Panc1 (cell line): ENCODE measurements around the gene LPIN3. TPM values are rescaled to one million over a fixed set of nuclear protein-coding genes. Genes with fewer than 3 reads are reported as not detected.

Source experiments
- ATAC-seq: fragments of 200-7000 bp; cut with Tn5 transposase; 2 replicates; pipeline ENCODE4 v1.9.1; 2020; ENCODE audit warnings: mild to moderate bottlenecking, moderate library complexity
- BruUV-seq: library from RNA; stranded (reverse); fragments of 400-500 nt; replicated peaks from 2 replicates; lab custom pipeline; 2021; lab: Mats Ljungman, UMichigan
- CTCF ChIA-PET: fragments of 300-600 bp; sonication (Branson Sonifier 250); formaldehyde crosslinking; loops from one replicate; lab custom pipeline; 2022; ENCODE audit warnings: antibody characterized with exemption; lab: Charles Lee
- POLR2A ChIA-PET: fragments of 300-600 bp; sonication (Branson Sonifier 250); formaldehyde crosslinking; loops from one replicate; lab custom pipeline; 2022; ENCODE audit warnings: antibody characterized with exemption; lab: Charles Lee
- DNase-seq: peaks from one replicate; pipeline ENCODE4 v3.0.0-alpha.2; 2010; ENCODE audit warnings: low read depth, low spot score
- H3K27ac ChIP-seq: 2 replicates; pipeline ENCODE4 v1.5.1; 2011; ENCODE audit warnings: mild to moderate bottlenecking, low read length, inconsistent platforms
- H3K27me3 ChIP-seq: fragments of 200-500 bp; sonication (Bioruptor generic); 2 replicates; pipeline ENCODE4 v1.6.0; 2014; ENCODE audit warnings: low read length, inconsistent platforms; ENCODE audit not compliant: control insufficient read depth, insufficient read depth
- H3K36me3 ChIP-seq: fragments of 200-500 bp; sonication (Bioruptor generic); 2 replicates; pipeline ENCODE4 v1.5.1; 2014; ENCODE audit warnings: inconsistent platforms, mild to moderate bottlenecking, low read length, moderate library complexity; ENCODE audit not compliant: control insufficient read depth, insufficient read depth
- H3K4me1 ChIP-seq: 2 replicates; pipeline ENCODE4 v1.5.1; 2011; ENCODE audit warnings: inconsistent platforms, mild to moderate bottlenecking, low read length, moderate library complexity; ENCODE audit not compliant: control insufficient read depth, insufficient read depth
- H3K4me3 ChIP-seq, 2 experiments: 2 replicates each; pipeline ENCODE4 v1.5.1; 2011 to 2012; ENCODE audit warnings: low read depth in 2 of 2, low read length in 2 of 2, mild to moderate bottlenecking in 2 of 2, inconsistent platforms in 1 of 2, moderate library complexity in 1 of 2
- H3K9me3 ChIP-seq: fragments of 200-500 bp; sonication (Bioruptor generic); 2 replicates; pipeline ENCODE4 v1.5.1; 2014; ENCODE audit warnings: low read depth, mild to moderate bottlenecking, inconsistent platforms, low read length, moderate library complexity; ENCODE audit not compliant: control insufficient read depth, insufficient read depth
- POLR2AphosphoS5 ChIP-seq: IDR thresholded peaks from 2 replicates; pipeline ENCODE4 v1.6.1; 2012; ENCODE audit warnings: mild to moderate bottlenecking, low read depth, low read length, moderate library complexity
- SIN3A ChIP-seq: IDR thresholded peaks from 2 replicates; pipeline ENCODE4 v1.6.1; 2012; ENCODE audit warnings: low read depth, mild to moderate bottlenecking, low read length, moderate library complexity, borderline replicate concordance; ENCODE audit not compliant: insufficient read depth
- TCF7L2 ChIP-seq: IDR thresholded peaks from 2 replicates; pipeline ENCODE4 v1.6.1; 2011; ENCODE audit warnings: mild to moderate bottlenecking, low read depth, low read length, inconsistent platforms
- in situ Hi-C: cut with HindIII; loops from 2 replicates; pipeline ENCODE4 v1.10.0; 2016; ENCODE audit warnings: low sequenced_read_pairs, low pct_unique_long_range_greater_than_20kb
- intact Hi-C: fragments of 100-400 bp; cut with micrococcal nuclease; formaldehyde crosslinking; loops from one replicate; pipeline ENCODE4 v1.10.0; 2022; ENCODE audit not compliant: unreplicated experiment
- total RNA-seq: library from RNA; stranded (reverse); gene quantifications from one replicate; pipeline ENCODE4 v1.2.1, GENCODE V29; 2021; ENCODE audit not compliant: unreplicated experiment
- TF ChIP-seq, protein P1 (sequence below): fragments of 450-650 bp; IDR thresholded peaks from 2 replicates; pipeline ENCODE4 v1.5.1; 2017; ENCODE audit warnings: mild to moderate bottlenecking
- TF ChIP-seq, protein P2 (sequence below), 2 experiments: IDR thresholded peaks; 2 replicates each; pipeline ENCODE4 v1.6.1; 2011 to 2012; ENCODE audit warnings: low read depth in 2 of 2, control low read depth in 1 of 2, low read length in 1 of 2, mild to moderate bottlenecking in 1 of 2, moderate library complexity in 1 of 2; ENCODE audit not compliant: insufficient read depth in 1 of 2

Gene LPIN3
- total RNA-seq, 1 experiment from 2014 or later, result 21.0 TPM

GRCh38 chr20:41336711-41337492 lies 3.7 kb upstream of the LPIN3 start:
- DNase-seq, result no peak
- no peak for TF ChIP-seq SIN3A
- TF ChIP-seq, protein P1, sequence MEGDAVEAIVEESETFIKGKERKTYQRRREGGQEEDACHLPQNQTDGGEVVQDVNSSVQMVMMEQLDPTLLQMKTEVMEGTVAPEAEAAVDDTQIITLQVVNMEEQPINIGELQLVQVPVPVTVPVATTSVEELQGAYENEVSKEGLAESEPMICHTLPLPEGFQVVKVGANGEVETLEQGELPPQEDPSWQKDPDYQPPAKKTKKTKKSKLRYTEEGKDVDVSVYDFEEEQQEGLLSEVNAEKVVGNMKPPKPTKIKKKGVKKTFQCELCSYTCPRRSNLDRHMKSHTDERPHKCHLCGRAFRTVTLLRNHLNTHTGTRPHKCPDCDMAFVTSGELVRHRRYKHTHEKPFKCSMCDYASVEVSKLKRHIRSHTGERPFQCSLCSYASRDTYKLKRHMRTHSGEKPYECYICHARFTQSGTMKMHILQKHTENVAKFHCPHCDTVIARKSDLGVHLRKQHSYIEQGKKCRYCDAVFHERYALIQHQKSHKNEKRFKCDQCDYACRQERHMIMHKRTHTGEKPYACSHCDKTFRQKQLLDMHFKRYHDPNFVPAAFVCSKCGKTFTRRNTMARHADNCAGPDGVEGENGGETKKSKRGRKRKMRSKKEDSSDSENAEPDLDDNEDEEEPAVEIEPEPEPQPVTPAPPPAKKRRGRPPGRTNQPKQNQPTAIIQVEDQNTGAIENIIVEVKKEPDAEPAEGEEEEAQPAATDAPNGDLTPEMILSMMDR, result no peak
- no peak for TF ChIP-seq TCF7L2
- no peak for TF ChIP-seq POLR2AphosphoS5
- TF ChIP-seq, protein P2, sequence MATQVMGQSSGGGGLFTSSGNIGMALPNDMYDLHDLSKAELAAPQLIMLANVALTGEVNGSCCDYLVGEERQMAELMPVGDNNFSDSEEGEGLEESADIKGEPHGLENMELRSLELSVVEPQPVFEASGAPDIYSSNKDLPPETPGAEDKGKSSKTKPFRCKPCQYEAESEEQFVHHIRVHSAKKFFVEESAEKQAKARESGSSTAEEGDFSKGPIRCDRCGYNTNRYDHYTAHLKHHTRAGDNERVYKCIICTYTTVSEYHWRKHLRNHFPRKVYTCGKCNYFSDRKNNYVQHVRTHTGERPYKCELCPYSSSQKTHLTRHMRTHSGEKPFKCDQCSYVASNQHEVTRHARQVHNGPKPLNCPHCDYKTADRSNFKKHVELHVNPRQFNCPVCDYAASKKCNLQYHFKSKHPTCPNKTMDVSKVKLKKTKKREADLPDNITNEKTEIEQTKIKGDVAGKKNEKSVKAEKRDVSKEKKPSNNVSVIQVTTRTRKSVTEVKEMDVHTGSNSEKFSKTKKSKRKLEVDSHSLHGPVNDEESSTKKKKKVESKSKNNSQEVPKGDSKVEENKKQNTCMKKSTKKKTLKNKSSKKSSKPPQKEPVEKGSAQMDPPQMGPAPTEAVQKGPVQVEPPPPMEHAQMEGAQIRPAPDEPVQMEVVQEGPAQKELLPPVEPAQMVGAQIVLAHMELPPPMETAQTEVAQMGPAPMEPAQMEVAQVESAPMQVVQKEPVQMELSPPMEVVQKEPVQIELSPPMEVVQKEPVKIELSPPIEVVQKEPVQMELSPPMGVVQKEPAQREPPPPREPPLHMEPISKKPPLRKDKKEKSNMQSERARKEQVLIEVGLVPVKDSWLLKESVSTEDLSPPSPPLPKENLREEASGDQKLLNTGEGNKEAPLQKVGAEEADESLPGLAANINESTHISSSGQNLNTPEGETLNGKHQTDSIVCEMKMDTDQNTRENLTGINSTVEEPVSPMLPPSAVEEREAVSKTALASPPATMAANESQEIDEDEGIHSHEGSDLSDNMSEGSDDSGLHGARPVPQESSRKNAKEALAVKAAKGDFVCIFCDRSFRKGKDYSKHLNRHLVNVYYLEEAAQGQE (IDR thresholded peaks at IDR 0.05; ENCODE audit: insufficient read depth in 1 of 2, low read depth in 2 of 2, low read length in 1 of 2), result no peak
- CTCF ChIA-PET, result no interaction called here
- intact Hi-C loops (no loop called here), in situ Hi-C loops (no loop called here)
- Histone ChIP-seq H3K4me3 (no peak overlapping the region), H3K9me3 (no peaks in the 10 kb centered on the region), H3K36me3 (no peaks in the 10 kb centered on the region), H3K27me3 (no peaks in the 10 kb centered on the region), H3K27ac (no peak overlapping the region), H3K4me1 (peaks cover 3% of the 10 kb centered on the region; the same call in 1 of the 2 replicates)
- BruUV-seq, result no TSS peak
- ATAC-seq, result no peak
- POLR2A ChIA-PET, result no interaction called here

- DNase-seq (no peak), ATAC-seq (peak; percentile 85)
- intact Hi-C loops (loop anchor here (1.0 to 2.0 kb wide), 2 partner anchors 167 to 205 kb away; no protein-coding TSS in a partner anchor), in situ Hi-C loops (no loop called here)
- TF ChIP-seq, protein P2 (IDR thresholded peaks at IDR 0.05; ENCODE audit: insufficient read depth in 1 of 2, low read depth in 2 of 2, low read length in 1 of 2), result no peak
- TF ChIP-seq, protein P1, result peak; percentile 96
- no peak for TF ChIP-seq TCF7L2
- Histone ChIP-seq H3K36me3 (no peaks in the 10 kb centered on the region), H3K4me3 (peak overlapping the region; percentile 52 to 86), H3K27ac (no peak overlapping the region), H3K4me1 (peaks cover 3% of the 10 kb centered on the region; the same call in 1 of the 2 replicates), H3K27me3 (no peaks in the 10 kb centered on the region), H3K9me3 (no peaks in the 10 kb centered on the region)
- BruUV-seq, result no TSS peak
- CTCF ChIA-PET, result interaction anchor here (0.6 to 3.5 kb wide), 9 partner anchors 46 to 388 kb away, joined by 3 to 40 read pairs (median 4); no protein-coding TSS in a partner anchor
- POLR2A ChIA-PET, result no interaction called here
Observed at GRCh38 chr20:41339957-41340326, 679 bp upstream of the LPIN3 start.
